DND-41 (cell line): ENCODE results near the gene RTN1.

Experiments
- ATAC-seq: fragments of 200-7000 bp; cut with Tn5 transposase; 3 replicates; pipeline ENCODE4 v1.9.1; 2021; ENCODE audit warnings: low read depth; ENCODE audit not compliant: insufficient read depth
- DNase-seq: peaks from one replicate; pipeline ENCODE4 v3.0.0-alpha.2; 2020
- H2AFZ ChIP-seq: 2 replicates; pipeline ENCODE4 v1.6.0; 2012; ENCODE audit warnings: low read depth, low read length
- H3K27ac ChIP-seq: 2 replicates; pipeline ENCODE4 v1.5.1; 2012; ENCODE audit warnings: low read length, inconsistent platforms
- H3K27me3 ChIP-seq: fragments of 200-600 bp; sonication (generic); 2 replicates; pipeline ENCODE4 v1.6.0; 2012; ENCODE audit warnings: low read length, mild to moderate bottlenecking, inconsistent platforms; ENCODE audit not compliant: insufficient read depth, poor library complexity
- H3K36me3 ChIP-seq: 2 replicates; pipeline ENCODE4 v1.5.1; 2012; ENCODE audit warnings: low read length, inconsistent platforms; ENCODE audit not compliant: insufficient read depth
- H3K4me1 ChIP-seq: 2 replicates; pipeline ENCODE4 v1.5.1; 2012; ENCODE audit warnings: mild to moderate bottlenecking, low read length; ENCODE audit not compliant: insufficient read depth
- H3K4me2 ChIP-seq: 2 replicates; pipeline ENCODE4 v1.6.0; 2012; ENCODE audit warnings: mild to moderate bottlenecking, moderate library complexity, low read length, inconsistent platforms; ENCODE audit not compliant: insufficient read depth
- H3K4me3 ChIP-seq, 2 experiments: fragments of 200-600 bp in 1 of 2; shearing (Covaris generic) in 1 of 2; 2 replicates each; pipeline ENCODE4 v1.5.1; 2012 to 2016; ENCODE audit warnings: inconsistent platforms in 2 of 2, low read length in 2 of 2, mild to moderate bottlenecking in 2 of 2, low read depth in 1 of 2, moderate library complexity in 1 of 2
- H3K79me2 ChIP-seq: 2 replicates; pipeline ENCODE4 v1.6.0; 2012; ENCODE audit warnings: low read length, inconsistent platforms; ENCODE audit not compliant: insufficient read depth
- H3K9ac ChIP-seq: 2 replicates; pipeline ENCODE4 v1.6.0; 2012; ENCODE audit warnings: low read depth, mild to moderate bottlenecking, inconsistent platforms, low read length, moderate library complexity
- H3K9me3 ChIP-seq: 2 replicates; pipeline ENCODE4 v1.5.1; 2012; ENCODE audit warnings: low read length, moderate library complexity, mild to moderate bottlenecking, inconsistent platforms; ENCODE audit not compliant: insufficient read depth, severe bottlenecking
- H4K20me1 ChIP-seq: 2 replicates; pipeline ENCODE4 v1.6.0; 2012; ENCODE audit warnings: low read length; ENCODE audit not compliant: insufficient read depth
- EZH2 ChIP-seq: IDR thresholded peaks from 3 replicates; pipeline ENCODE4 v1.6.1; 2012; ENCODE audit warnings: borderline replicate concordance, low read depth, mild to moderate bottlenecking, moderate library complexity, low read length, inconsistent platforms; ENCODE audit not compliant: severe bottlenecking
- TF ChIP-seq, protein P1 (sequence below): IDR thresholded peaks from 2 replicates; pipeline ENCODE4 v1.5.1; 2012; ENCODE audit warnings: borderline replicate concordance, low read length, moderate library complexity, mild to moderate bottlenecking; ENCODE audit not compliant: poor library complexity, severe bottlenecking; ENCODE audit errors: extremely low read depth

The RTN1 gene

DNA sequence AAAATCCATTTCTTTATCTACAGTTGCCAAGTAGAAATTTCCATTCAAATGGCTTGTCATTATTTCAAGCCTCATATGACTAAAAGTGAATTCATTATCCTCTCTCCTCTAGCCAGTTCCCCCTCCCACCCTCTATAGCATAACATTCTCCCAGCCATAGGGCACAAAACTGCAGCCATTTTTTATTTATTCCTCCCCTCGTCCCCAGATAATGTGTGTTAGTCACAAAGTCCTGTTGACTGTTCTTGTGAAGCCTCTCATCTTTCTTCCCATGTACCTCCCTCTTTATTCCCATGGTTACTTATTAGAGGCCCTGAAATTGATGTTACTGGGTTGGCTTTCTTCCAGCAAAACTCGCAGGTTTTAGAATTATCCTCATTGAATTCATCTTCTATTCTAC, 13.2 kb downstream of the RTN1 start:
- ATAC-seq: no peak
- no peaks in the 10 kb centered on the region for H3K4me1 ChIP-seq
- no peak overlapping the region for H3K4me3 ChIP-seq
- no peaks in the 10 kb centered on the region for H3K79me2 ChIP-seq
- H4K20me1 ChIP-seq: no peaks in the 10 kb centered on the region
- no peak overlapping the region for H3K27ac ChIP-seq
- no peak overlapping the region for H3K4me2 ChIP-seq
- no peak overlapping the region for H3K9ac ChIP-seq
- H2AFZ ChIP-seq: no peak overlapping the region
- no peaks in the 10 kb centered on the region for H3K36me3 ChIP-seq
- H3K9me3 ChIP-seq: peaks cover 8% of the 10 kb centered on the region
- no peak for DNase-seq
- no peaks in the 10 kb centered on the region for H3K27me3 ChIP-seq
- TF ChIP-seq EZH2: no peak
- TF ChIP-seq, protein P1, sequence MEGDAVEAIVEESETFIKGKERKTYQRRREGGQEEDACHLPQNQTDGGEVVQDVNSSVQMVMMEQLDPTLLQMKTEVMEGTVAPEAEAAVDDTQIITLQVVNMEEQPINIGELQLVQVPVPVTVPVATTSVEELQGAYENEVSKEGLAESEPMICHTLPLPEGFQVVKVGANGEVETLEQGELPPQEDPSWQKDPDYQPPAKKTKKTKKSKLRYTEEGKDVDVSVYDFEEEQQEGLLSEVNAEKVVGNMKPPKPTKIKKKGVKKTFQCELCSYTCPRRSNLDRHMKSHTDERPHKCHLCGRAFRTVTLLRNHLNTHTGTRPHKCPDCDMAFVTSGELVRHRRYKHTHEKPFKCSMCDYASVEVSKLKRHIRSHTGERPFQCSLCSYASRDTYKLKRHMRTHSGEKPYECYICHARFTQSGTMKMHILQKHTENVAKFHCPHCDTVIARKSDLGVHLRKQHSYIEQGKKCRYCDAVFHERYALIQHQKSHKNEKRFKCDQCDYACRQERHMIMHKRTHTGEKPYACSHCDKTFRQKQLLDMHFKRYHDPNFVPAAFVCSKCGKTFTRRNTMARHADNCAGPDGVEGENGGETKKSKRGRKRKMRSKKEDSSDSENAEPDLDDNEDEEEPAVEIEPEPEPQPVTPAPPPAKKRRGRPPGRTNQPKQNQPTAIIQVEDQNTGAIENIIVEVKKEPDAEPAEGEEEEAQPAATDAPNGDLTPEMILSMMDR: no peak

DNA sequence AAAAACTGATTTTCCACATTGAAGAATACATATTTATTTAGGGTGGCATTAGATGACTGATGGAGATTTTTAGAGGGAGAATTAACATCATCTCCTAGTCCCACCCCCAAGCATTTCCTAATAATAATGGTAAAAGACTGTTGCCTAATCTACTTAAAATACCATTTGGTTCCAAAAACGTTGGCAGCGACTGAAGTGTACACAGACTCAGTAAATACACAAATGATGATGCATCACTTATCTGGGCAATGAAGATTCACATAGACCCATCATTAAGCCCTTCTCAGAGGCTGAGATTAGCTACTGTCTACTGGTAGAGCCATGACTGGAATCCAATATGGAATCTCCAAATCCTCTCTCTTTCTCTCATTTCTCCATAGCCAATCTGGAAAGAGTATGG, 18.2 kb downstream of the RTN1 start:
- no peaks in the 10 kb centered on the region for H3K4me1 ChIP-seq
- ATAC-seq: no peak
- no peak overlapping the region for H3K9ac ChIP-seq
- no peaks in the 10 kb centered on the region for H3K79me2 ChIP-seq
- H3K27ac ChIP-seq: no peak overlapping the region
- no peak for TF ChIP-seq EZH2
- TF ChIP-seq, protein P1: no peak
- no peaks in the 10 kb centered on the region for H3K36me3 ChIP-seq
- no peak overlapping the region for H3K4me2 ChIP-seq
- H3K27me3 ChIP-seq: no peaks in the 10 kb centered on the region
- H4K20me1 ChIP-seq: no peaks in the 10 kb centered on the region
- DNase-seq: no peak
- H3K9me3 ChIP-seq: no peaks in the 10 kb centered on the region
- H2AFZ ChIP-seq: no peak overlapping the region
- H3K4me3 ChIP-seq: no peak overlapping the region

DNA sequence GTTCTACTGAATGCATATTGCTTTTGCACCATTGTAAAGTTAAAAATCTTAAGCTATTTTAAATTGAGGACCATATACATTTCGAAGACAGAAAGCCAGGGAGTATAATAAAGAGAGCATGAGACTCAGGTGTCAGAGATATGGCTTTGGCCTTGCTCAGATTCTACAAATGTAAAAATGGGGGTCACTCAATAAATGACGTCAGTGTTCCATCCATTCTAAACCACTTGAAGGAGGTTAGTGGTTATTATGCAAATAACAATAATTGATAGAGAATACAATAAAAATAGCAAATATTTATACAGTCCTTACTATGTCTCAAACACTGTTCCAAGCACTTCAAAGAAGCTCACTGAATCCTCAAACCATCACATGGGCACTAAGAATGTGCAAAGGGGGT, 20.1 kb downstream of the RTN1 start:
- Histone ChIP-seq H3K79me2 (no peaks in the 10 kb centered on the region), H3K27ac (no peak overlapping the region), H3K27me3 (no peaks in the 10 kb centered on the region), H3K9ac (no peak overlapping the region), H3K4me3 (no peak overlapping the region), H2AFZ (no peak overlapping the region), H4K20me1 (no peaks in the 10 kb centered on the region), H3K36me3 (no peaks in the 10 kb centered on the region), H3K4me1 (no peaks in the 10 kb centered on the region), H3K9me3 (no peaks in the 10 kb centered on the region), H3K4me2 (no peak overlapping the region)
- DNase-seq (no peak), ATAC-seq (no peak)
- TF ChIP-seq EZH2: no peak
- TF ChIP-seq, protein P1: no peak
